ENCODE measurements around the gene CTNND2. TPM values are rescaled to one million over a fixed set of nuclear protein-coding genes. Genes with fewer than 3 reads are reported as not detected.

The CTNND2 gene
- total RNA-seq, 2 experiments from 2014 or later = not detected

- no peaks in the 10 kb centered on the region for H3K4me1 Mint-ChIP-seq (ENCODE audit: low read depth)
- intact Hi-C loops (cut with micrococcal nuclease) = no loop called here
- H3K27me3 Mint-ChIP-seq (ENCODE audit: low read depth) = no peaks in the 10 kb centered on the region
- no peaks in the 10 kb centered on the region for H3K9me3 Mint-ChIP-seq
- H3K4me3 Mint-ChIP-seq = no peak overlapping the region
- H3K27ac Mint-ChIP-seq = no peak overlapping the region
- CTCF ChIA-PET = no interaction called here
- H3K36me3 Mint-ChIP-seq (ENCODE audit: low read depth) = no peaks in the 10 kb centered on the region
- no peak for DNase-seq
Measured at GRCh38 chr5:10941900-10942299, 962.3 kb downstream of the CTNND2 start.

GRCh38 chr5:10936081-10936855 lies 968.0 kb downstream of the CTNND2 start:
- Mint-ChIP-seq H3K4me3 (no peak overlapping the region), H3K27me3 (ENCODE audit: low read depth) (peaks cover 12% of the 10 kb centered on the region), H3K9me3 (no peaks in the 10 kb centered on the region), H3K4me1 (ENCODE audit: low read depth) (no peaks in the 10 kb centered on the region), H3K36me3 (ENCODE audit: low read depth) (no peaks in the 10 kb centered on the region), H3K27ac (no peak overlapping the region)
- CTCF ChIA-PET = no interaction called here
- intact Hi-C loops (cut with micrococcal nuclease) = no loop called here
- DNase-seq = no peak

- Mint-ChIP-seq H3K9me3 (no peaks in the 10 kb centered on the region), H3K36me3 (ENCODE audit: low read depth) (no peaks in the 10 kb centered on the region), H3K4me1 (ENCODE audit: low read depth) (no peaks in the 10 kb centered on the region), H3K4me3 (no peak overlapping the region), H3K27me3 (ENCODE audit: low read depth) (peaks cover 12% of the 10 kb centered on the region), H3K27ac (no peak overlapping the region)
- DNase-seq = no peak
- CTCF ChIA-PET = no interaction called here
- intact Hi-C loops (cut with micrococcal nuclease) = no loop called here
Measured at GRCh38 chr5:10935536-10935935, 968.7 kb downstream of the CTNND2 start.

GRCh38 chr5:10934783-10935355 lies 969.4 kb downstream of the CTNND2 start:
- Mint-ChIP-seq H3K27ac (no peak overlapping the region), H3K4me3 (no peak overlapping the region), H3K4me1 (ENCODE audit: low read depth) (no peaks in the 10 kb centered on the region), H3K36me3 (ENCODE audit: low read depth) (no peaks in the 10 kb centered on the region), H3K27me3 (ENCODE audit: low read depth) (peaks cover 12% of the 10 kb centered on the region), H3K9me3 (no peaks in the 10 kb centered on the region)
- intact Hi-C loops (cut with micrococcal nuclease) = no loop called here
- CTCF ChIA-PET = no interaction called here
- no peak for DNase-seq

- no peaks in the 10 kb centered on the region for H3K36me3 Mint-ChIP-seq (ENCODE audit: low read depth)
- peaks cover 12% of the 10 kb centered on the region for H3K27me3 Mint-ChIP-seq (ENCODE audit: low read depth)
- intact Hi-C loops (cut with micrococcal nuclease) = no loop called here
- no peaks in the 10 kb centered on the region for H3K4me1 Mint-ChIP-seq (ENCODE audit: low read depth)
- no peak overlapping the region for H3K27ac Mint-ChIP-seq
- DNase-seq = no peak
- peaks cover 3% of the 10 kb centered on the region for H3K9me3 Mint-ChIP-seq
- no peak overlapping the region for H3K4me3 Mint-ChIP-seq
- CTCF ChIA-PET = no interaction called here
Measured at GRCh38 chr5:10933121-10933520, 971.1 kb downstream of the CTNND2 start.

- Mint-ChIP-seq H3K4me3 (no peak overlapping the region), H3K27me3 (ENCODE audit: low read depth) (peaks cover 12% of the 10 kb centered on the region), H3K27ac (no peak overlapping the region), H3K9me3 (peaks cover 3% of the 10 kb centered on the region), H3K4me1 (ENCODE audit: low read depth) (no peaks in the 10 kb centered on the region), H3K36me3 (ENCODE audit: low read depth) (no peaks in the 10 kb centered on the region)
- intact Hi-C loops (cut with micrococcal nuclease) = no loop called here
- CTCF ChIA-PET = no interaction called here
- DNase-seq = no peak
Measured at GRCh38 chr5:10932426-10932825, 971.8 kb downstream of the CTNND2 start.

- Mint-ChIP-seq H3K4me3 (no peak overlapping the region), H3K9me3 (peaks cover 3% of the 10 kb centered on the region), H3K36me3 (ENCODE audit: low read depth) (no peaks in the 10 kb centered on the region), H3K4me1 (ENCODE audit: low read depth) (no peaks in the 10 kb centered on the region), H3K27ac (no peak overlapping the region), H3K27me3 (ENCODE audit: low read depth) (peaks cover 16% of the 10 kb centered on the region)
- no peak for DNase-seq
- intact Hi-C loops (cut with micrococcal nuclease) = no loop called here
- CTCF ChIA-PET = no interaction called here
Measured at GRCh38 chr5:10927608-10928007, 976.6 kb downstream of the CTNND2 start.

- CTCF ChIA-PET = interaction anchor here (0.6 kb wide), 1 partner anchor 39 kb away, joined by 3 read pairs; no protein-coding TSS in a partner anchor
- no peaks in the 10 kb centered on the region for H3K9me3 Mint-ChIP-seq
- peaks cover 14% of the 10 kb centered on the region for H3K27me3 Mint-ChIP-seq (ENCODE audit: low read depth)
Measured at GRCh38 chr5:10923310-10923709, 980.9 kb downstream of the CTNND2 start.

More at GRCh38 chr5:10923310-10923709, 980.9 kb downstream of the CTNND2 start:
- Mint-ChIP-seq H3K4me3 (no peak overlapping the region), H3K4me1 (ENCODE audit: low read depth) (no peaks in the 10 kb centered on the region), H3K36me3 (ENCODE audit: low read depth) (no peaks in the 10 kb centered on the region), H3K27ac (no peak overlapping the region)
- intact Hi-C loops (cut with micrococcal nuclease) = no loop called here
- DNase-seq = no peak
